ENCODE data around the gene MRC2.

The MRC2 gene

GRCh38 chr17:62704381-62704971, 77.0 kb downstream of the MRC2 start:
- Histone ChIP-seq H3K36me3 (ENCODE audit: control insufficient read depth, insufficient read depth, low read length) (no peaks in the 10 kb centered on the region), H3K4me3 (ENCODE audit: low read depth, low read length) (peak overlapping the region; percentile 44), H3K9me3 (ENCODE audit: control insufficient read depth, insufficient read depth, low read length) (peaks cover 4% of the 10 kb centered on the region), H3K27me3 (ENCODE audit: control insufficient read depth, insufficient read depth, low read length) (peaks cover 8% of the 10 kb centered on the region), H3K4me1 (ENCODE audit: control insufficient read depth, insufficient read depth, low read length) (peaks cover 10% of the 10 kb centered on the region), H3K9ac (ENCODE audit: low read depth, low read length) (no peak overlapping the region)

- H3K36me3 ChIP-seq (ENCODE audit: control insufficient read depth, insufficient read depth, low read length): no peaks in the 10 kb centered on the region
- H3K9ac ChIP-seq (ENCODE audit: low read depth, low read length): peak overlapping the region; percentile 65
- H3K4me1 ChIP-seq (ENCODE audit: control insufficient read depth, insufficient read depth, low read length): peaks cover 10% of the 10 kb centered on the region
- peak overlapping the region; percentile 44 for H3K4me3 ChIP-seq (ENCODE audit: low read depth, low read length)
- peaks cover 4% of the 10 kb centered on the region for H3K9me3 ChIP-seq (ENCODE audit: control insufficient read depth, insufficient read depth, low read length)
- H3K27me3 ChIP-seq (ENCODE audit: control insufficient read depth, insufficient read depth, low read length): peaks cover 8% of the 10 kb centered on the region
Observed at GRCh38 chr17:62705156-62705777, 77.8 kb downstream of the MRC2 start.

- Histone ChIP-seq H3K9ac (ENCODE audit: low read depth, low read length) (peak overlapping the region; percentile 65), H3K4me3 (ENCODE audit: low read depth, low read length) (peak overlapping the region; percentile 44), H3K9me3 (ENCODE audit: control insufficient read depth, insufficient read depth, low read length) (peaks cover 4% of the 10 kb centered on the region), H3K27me3 (ENCODE audit: control insufficient read depth, insufficient read depth, low read length) (peaks cover 8% of the 10 kb centered on the region), H3K4me1 (ENCODE audit: control insufficient read depth, insufficient read depth, low read length) (peaks cover 10% of the 10 kb centered on the region), H3K36me3 (ENCODE audit: control insufficient read depth, insufficient read depth, low read length) (no peaks in the 10 kb centered on the region)
Observed at GRCh38 chr17:62705778-62706597, 78.5 kb downstream of the MRC2 start.

- no peak overlapping the region for H3K4me3 ChIP-seq (ENCODE audit: low read depth, low read length)
- peaks cover 11% of the 10 kb centered on the region for H3K4me1 ChIP-seq (ENCODE audit: control insufficient read depth, insufficient read depth, low read length)
- H3K36me3 ChIP-seq (ENCODE audit: control insufficient read depth, insufficient read depth, low read length): no peaks in the 10 kb centered on the region
- peaks cover 4% of the 10 kb centered on the region for H3K9me3 ChIP-seq (ENCODE audit: control insufficient read depth, insufficient read depth, low read length)
- no peak overlapping the region for H3K9ac ChIP-seq (ENCODE audit: low read depth, low read length)
- H3K27me3 ChIP-seq (ENCODE audit: control insufficient read depth, insufficient read depth, low read length): peaks cover 8% of the 10 kb centered on the region
Observed at GRCh38 chr17:62706598-62707424, 79.3 kb downstream of the MRC2 start.

GRCh38 chr17:62707425-62707739, 79.9 kb downstream of the MRC2 start:
- Histone ChIP-seq H3K4me1 (ENCODE audit: control insufficient read depth, insufficient read depth, low read length) (peaks cover 12% of the 10 kb centered on the region), H3K36me3 (ENCODE audit: control insufficient read depth, insufficient read depth, low read length) (no peaks in the 10 kb centered on the region), H3K27me3 (ENCODE audit: control insufficient read depth, insufficient read depth, low read length) (peaks cover 8% of the 10 kb centered on the region), H3K9me3 (ENCODE audit: control insufficient read depth, insufficient read depth, low read length) (peaks cover 4% of the 10 kb centered on the region), H3K9ac (ENCODE audit: low read depth, low read length) (no peak overlapping the region), H3K4me3 (ENCODE audit: low read depth, low read length) (no peak overlapping the region)

- no peak overlapping the region for H3K9ac ChIP-seq (ENCODE audit: low read depth, low read length)
- peaks cover 4% of the 10 kb centered on the region for H3K27me3 ChIP-seq (ENCODE audit: control insufficient read depth, insufficient read depth, low read length)
- no peak overlapping the region for H3K4me3 ChIP-seq (ENCODE audit: low read depth, low read length)
- H3K9me3 ChIP-seq (ENCODE audit: control insufficient read depth, insufficient read depth, low read length): peaks cover 4% of the 10 kb centered on the region
- H3K36me3 ChIP-seq (ENCODE audit: control insufficient read depth, insufficient read depth, low read length): no peaks in the 10 kb centered on the region
- peaks cover 12% of the 10 kb centered on the region for H3K4me1 ChIP-seq (ENCODE audit: control insufficient read depth, insufficient read depth, low read length)
Observed at GRCh38 chr17:62708587-62708986, 81.1 kb downstream of the MRC2 start.

GRCh38 chr17:62712171-62712581, 84.7 kb downstream of the MRC2 start:
- H3K4me1 ChIP-seq (ENCODE audit: control insufficient read depth, insufficient read depth, low read length): peaks cover 2% of the 10 kb centered on the region
- no peaks in the 10 kb centered on the region for H3K36me3 ChIP-seq (ENCODE audit: control insufficient read depth, insufficient read depth, low read length)
- H3K9me3 ChIP-seq (ENCODE audit: control insufficient read depth, insufficient read depth, low read length): peaks cover 4% of the 10 kb centered on the region
- H3K9ac ChIP-seq (ENCODE audit: low read depth, low read length): no peak overlapping the region
- peaks cover 1% of the 10 kb centered on the region for H3K27me3 ChIP-seq (ENCODE audit: control insufficient read depth, insufficient read depth, low read length)
- no peak overlapping the region for H3K4me3 ChIP-seq (ENCODE audit: low read depth, low read length)

- Histone ChIP-seq H3K36me3 (ENCODE audit: control insufficient read depth, insufficient read depth, low read length) (no peaks in the 10 kb centered on the region), H3K9me3 (ENCODE audit: control insufficient read depth, insufficient read depth, low read length) (peaks cover 4% of the 10 kb centered on the region), H3K27me3 (ENCODE audit: control insufficient read depth, insufficient read depth, low read length) (no peaks in the 10 kb centered on the region), H3K9ac (ENCODE audit: low read depth, low read length) (no peak overlapping the region), H3K4me3 (ENCODE audit: low read depth, low read length) (no peak overlapping the region), H3K4me1 (ENCODE audit: control insufficient read depth, insufficient read depth, low read length) (peaks cover 2% of the 10 kb centered on the region)
Observed at GRCh38 chr17:62713086-62713881, 85.8 kb downstream of the MRC2 start.

- peaks cover 2% of the 10 kb centered on the region for H3K4me1 ChIP-seq (ENCODE audit: control insufficient read depth, insufficient read depth, low read length)
- H3K4me3 ChIP-seq (ENCODE audit: low read depth, low read length): no peak overlapping the region
- no peaks in the 10 kb centered on the region for H3K9me3 ChIP-seq (ENCODE audit: control insufficient read depth, insufficient read depth, low read length)
- no peaks in the 10 kb centered on the region for H3K27me3 ChIP-seq (ENCODE audit: control insufficient read depth, insufficient read depth, low read length)
- H3K9ac ChIP-seq (ENCODE audit: low read depth, low read length): no peak overlapping the region
- H3K36me3 ChIP-seq (ENCODE audit: control insufficient read depth, insufficient read depth, low read length): no peaks in the 10 kb centered on the region
Observed at GRCh38 chr17:62714016-62714777, 86.7 kb downstream of the MRC2 start.

- Histone ChIP-seq H3K27me3 (ENCODE audit: control insufficient read depth, insufficient read depth, low read length) (no peaks in the 10 kb centered on the region), H3K4me3 (ENCODE audit: low read depth, low read length) (no peak overlapping the region), H3K36me3 (ENCODE audit: control insufficient read depth, insufficient read depth, low read length) (no peaks in the 10 kb centered on the region), H3K4me1 (ENCODE audit: control insufficient read depth, insufficient read depth, low read length) (peaks cover 7% of the 10 kb centered on the region), H3K9ac (ENCODE audit: low read depth, low read length) (no peak overlapping the region), H3K9me3 (ENCODE audit: control insufficient read depth, insufficient read depth, low read length) (no peaks in the 10 kb centered on the region)
Observed at GRCh38 chr17:62715882-62716390, 88.5 kb downstream of the MRC2 start.

All from iPS-15b (cell line).